Measurements from ENCODE around the gene GUCD1. TPM values are rescaled to one million over a fixed set of nuclear protein-coding genes. Genes with fewer than 3 reads are reported as not detected.

The GUCD1 gene
- total and polyA plus RNA-seq, 2 donors from 2014 or later, result 111 to 150 TPM

GRCh38 chr22:24498824-24499223 is 56.1 kb downstream of the GUCD1 start:
- peaks cover 0 to 12% (median 2%) of the 10 kb centered on the region in 3 donors for H3K36me3 ChIP-seq (ENCODE audit: control insufficient read depth in 2 of 3, insufficient read depth in 3 of 3, low read length in 3 of 3)
- H3K4me3 ChIP-seq (ENCODE audit: low read length in 3 of 3), result peak overlapping the region in 1 of 3 donors; percentile 67
- no peak for TF ChIP-seq CTCF (IDR thresholded peaks at IDR 0.05; ENCODE audit: borderline replicate concordance, extremely low read depth, insufficient read depth)
- FAIRE-seq (no peak), DNase-seq (peak in 3 of 5 donors; percentile 45 to 49 (median 46))
- H3K4me1 ChIP-seq (ENCODE audit: control insufficient read depth in 2 of 3, insufficient read depth in 2 of 3, low read depth in 1 of 3, low read length in 3 of 3), result peaks cover 0 to 28% (median 15%) of the 10 kb centered on the region in 3 donors
- intact Hi-C loops (cut with DNase I), result no loop called here
- peak overlapping the region; percentile 52 to 61 for H3K27ac ChIP-seq (ENCODE audit: low read depth in 2 of 2, low read length in 2 of 2)
- no peaks in the 10 kb centered on the region for H3K9me3 ChIP-seq (ENCODE audit: control insufficient read depth in 2 of 3, insufficient read depth in 1 of 3, low read length in 3 of 3)
- H3K9ac ChIP-seq (ENCODE audit: low read length in 3 of 3), result no peak overlapping the region
- H3K27me3 ChIP-seq (ENCODE audit: control insufficient read depth, insufficient read depth, low read length), result no peaks in the 10 kb centered on the region

- TF ChIP-seq CTCF (IDR thresholded peaks at IDR 0.05; ENCODE audit: borderline replicate concordance, extremely low read depth, insufficient read depth), result no peak
- no peak for FAIRE-seq
- intact Hi-C loops (cut with DNase I), result no loop called here
- no peaks in the 10 kb centered on the region for H3K27me3 ChIP-seq (ENCODE audit: control insufficient read depth, insufficient read depth, low read length)
- DNase-seq, result no peak
- peak overlapping the region in 1 of 3 donors; percentile 20 for H3K9ac ChIP-seq (ENCODE audit: low read length in 3 of 3)
- H3K4me1 ChIP-seq (ENCODE audit: control insufficient read depth in 2 of 3, insufficient read depth in 2 of 3, low read depth in 1 of 3, low read length in 3 of 3), result peaks cover 0 to 28% (median 15%) of the 10 kb centered on the region in 3 donors
- peak overlapping the region in 1 of 2 donors; percentile 61 for H3K27ac ChIP-seq (ENCODE audit: low read depth in 2 of 2, low read length in 2 of 2)
- peaks cover 0 to 7% (median 2%) of the 10 kb centered on the region in 3 donors for H3K36me3 ChIP-seq (ENCODE audit: control insufficient read depth in 2 of 3, insufficient read depth in 3 of 3, low read length in 3 of 3)
- no peaks in the 10 kb centered on the region for H3K9me3 ChIP-seq (ENCODE audit: control insufficient read depth in 2 of 3, insufficient read depth in 1 of 3, low read length in 3 of 3)
- peak overlapping the region in 1 of 3 donors; percentile 67 for H3K4me3 ChIP-seq (ENCODE audit: low read length in 3 of 3)
Measured at GRCh38 chr22:24497841-24498258, 57.1 kb downstream of the GUCD1 start.

- Histone ChIP-seq H3K27ac (ENCODE audit: low read depth in 2 of 2, low read length in 2 of 2) (no peak overlapping the region), H3K4me3 (ENCODE audit: low read length in 3 of 3) (peak overlapping the region in 2 of 3 donors; percentile 52 to 67), H3K9ac (ENCODE audit: low read length in 3 of 3) (no peak overlapping the region), H3K36me3 (ENCODE audit: control insufficient read depth in 2 of 3, insufficient read depth in 3 of 3, low read length in 3 of 3) (peaks cover 0 to 5% (median 0%) of the 10 kb centered on the region in 3 donors), H3K9me3 (ENCODE audit: control insufficient read depth in 2 of 3, insufficient read depth in 1 of 3, low read length in 3 of 3) (no peaks in the 10 kb centered on the region), H3K27me3 (ENCODE audit: control insufficient read depth, insufficient read depth, low read length) (no peaks in the 10 kb centered on the region), H3K4me1 (ENCODE audit: control insufficient read depth in 2 of 3, insufficient read depth in 2 of 3, low read depth in 1 of 3, low read length in 3 of 3) (peaks cover 0 to 28% (median 15%) of the 10 kb centered on the region in 3 donors)
- DNase-seq (no peak), FAIRE-seq (no peak)
- intact Hi-C loops (cut with DNase I), result no loop called here
- no peak for TF ChIP-seq CTCF (IDR thresholded peaks at IDR 0.05; ENCODE audit: borderline replicate concordance, extremely low read depth, insufficient read depth)
Measured at GRCh38 chr22:24496661-24497060, 58.3 kb downstream of the GUCD1 start.

GRCh38 chr22:24496234-24496633 is 58.7 kb downstream of the GUCD1 start:
- Histone ChIP-seq H3K36me3 (ENCODE audit: control insufficient read depth in 2 of 3, insufficient read depth in 3 of 3, low read length in 3 of 3) (peaks cover 0 to 4% (median 0%) of the 10 kb centered on the region in 3 donors), H3K27me3 (ENCODE audit: control insufficient read depth, insufficient read depth, low read length) (no peaks in the 10 kb centered on the region), H3K4me1 (ENCODE audit: control insufficient read depth in 2 of 3, insufficient read depth in 2 of 3, low read depth in 1 of 3, low read length in 3 of 3) (peaks cover 0 to 26% (median 15%) of the 10 kb centered on the region in 3 donors), H3K9ac (ENCODE audit: low read length in 3 of 3) (peak overlapping the region in 1 of 3 donors; percentile 55), H3K9me3 (ENCODE audit: control insufficient read depth in 2 of 3, insufficient read depth in 1 of 3, low read length in 3 of 3) (no peaks in the 10 kb centered on the region), H3K4me3 (ENCODE audit: low read length in 3 of 3) (peak overlapping the region in 2 of 3 donors; percentile 52 to 67), H3K27ac (ENCODE audit: low read depth in 2 of 2, low read length in 2 of 2) (no peak overlapping the region)
- intact Hi-C loops (cut with DNase I), result no loop called here
- TF ChIP-seq CTCF (IDR thresholded peaks at IDR 0.05; ENCODE audit: borderline replicate concordance, extremely low read depth, insufficient read depth), result no peak
- DNase-seq, result no peak
- no peak for FAIRE-seq
